IPS DF 4.7 (cell line): ENCODE measurements around the gene ZBTB47.

Experiments
- DNase-seq: peaks from one replicate; pipeline ENCODE4 v3.0.0-alpha.2; 2013; ENCODE audit warnings: low spot score; ENCODE audit errors: extremely low read depth

ZBTB47 gene

DNA sequence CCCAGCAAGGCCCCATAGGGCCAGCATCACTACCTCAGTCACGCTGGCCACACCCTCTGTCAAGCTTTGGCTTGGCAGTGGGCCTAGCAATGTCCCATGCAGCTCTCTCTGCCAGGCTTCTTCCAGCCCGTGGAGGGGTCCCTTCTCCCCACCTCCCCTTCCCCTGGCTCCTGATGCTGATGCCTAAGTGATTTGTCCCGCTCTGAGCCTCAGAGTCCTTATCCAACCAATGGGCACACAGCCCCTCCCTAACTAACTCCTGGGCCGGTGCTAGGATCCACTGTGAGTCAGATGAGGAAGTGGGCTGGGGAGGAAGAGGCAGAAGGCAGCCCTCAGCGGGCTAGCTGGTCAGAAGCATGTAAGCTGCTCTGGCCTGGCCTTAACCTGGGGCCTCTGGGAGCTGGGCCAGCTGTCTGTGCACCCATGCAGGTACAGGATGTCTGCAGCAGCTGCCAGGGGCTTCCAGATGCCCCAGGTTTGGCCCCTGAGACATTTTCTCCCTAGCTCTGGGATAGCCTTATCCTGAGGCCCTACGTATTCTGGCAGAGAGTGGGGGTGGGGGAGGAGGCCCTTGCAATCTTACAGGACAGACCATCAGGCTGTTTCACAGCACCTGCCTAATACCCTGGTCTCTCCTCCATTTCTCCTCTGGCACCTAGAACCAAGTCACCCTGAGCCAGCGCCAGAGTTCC lies 740 bp upstream of the ZBTB47 start:
- DNase-seq: no peak

DNA sequence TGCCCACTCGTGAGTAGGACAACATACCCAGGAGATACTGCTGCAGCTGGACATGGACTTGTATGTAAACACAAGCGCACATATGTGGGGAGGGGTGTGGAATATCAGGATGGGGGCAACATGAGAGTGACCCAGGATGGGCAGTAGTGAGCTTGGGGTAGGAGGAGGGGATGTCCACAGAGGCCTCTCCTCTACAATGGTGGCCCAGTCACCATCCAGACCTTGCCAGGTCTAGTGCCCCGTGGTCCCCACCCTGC lies 266 bp upstream of the ZBTB47 start:
- no peak for DNase-seq

DNA sequence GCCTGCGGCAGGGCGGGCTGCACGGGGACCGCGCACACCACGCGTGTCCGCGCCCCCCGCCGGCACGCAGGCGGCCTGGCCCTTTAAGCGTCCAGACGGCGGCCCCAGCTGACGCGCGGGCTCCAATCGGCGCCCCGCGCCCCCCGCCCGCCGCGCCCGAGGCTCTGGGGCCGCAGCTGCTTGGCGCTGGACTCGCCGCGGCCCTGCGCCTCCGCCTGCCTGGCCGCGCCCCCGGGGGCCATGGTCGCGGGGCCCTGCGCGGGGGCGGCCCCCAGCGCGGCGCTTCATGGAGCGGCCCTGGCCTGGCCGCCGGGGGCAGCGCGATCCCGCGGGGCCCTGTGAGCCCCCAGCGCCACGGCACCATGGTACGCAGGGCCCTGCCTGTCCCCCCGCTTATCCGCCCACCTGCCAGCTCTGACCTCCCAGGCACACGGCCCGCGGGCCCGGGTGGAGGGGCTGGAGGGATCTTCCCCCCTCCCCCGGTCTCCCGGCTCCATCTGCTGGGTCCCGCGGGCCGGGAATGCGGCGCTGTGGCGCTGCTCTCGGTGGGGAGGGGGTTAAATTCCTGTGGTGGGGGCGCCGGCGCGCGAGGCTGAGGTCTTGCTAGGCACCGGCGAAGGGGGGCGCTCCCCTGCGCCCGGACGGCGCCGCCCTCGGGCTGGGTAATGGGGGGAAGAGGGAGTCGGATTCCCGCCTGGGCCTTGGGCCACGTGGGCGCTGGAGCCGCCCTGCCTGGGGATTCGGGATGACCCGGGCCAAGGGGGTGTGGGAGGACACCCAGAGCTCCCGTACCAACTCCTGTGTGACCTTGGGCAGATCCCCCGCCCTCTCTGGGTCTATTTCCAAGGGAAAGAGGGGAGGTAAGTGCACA lies 1.1 kb downstream of the ZBTB47 start:
- no peak for DNase-seq

DNA sequence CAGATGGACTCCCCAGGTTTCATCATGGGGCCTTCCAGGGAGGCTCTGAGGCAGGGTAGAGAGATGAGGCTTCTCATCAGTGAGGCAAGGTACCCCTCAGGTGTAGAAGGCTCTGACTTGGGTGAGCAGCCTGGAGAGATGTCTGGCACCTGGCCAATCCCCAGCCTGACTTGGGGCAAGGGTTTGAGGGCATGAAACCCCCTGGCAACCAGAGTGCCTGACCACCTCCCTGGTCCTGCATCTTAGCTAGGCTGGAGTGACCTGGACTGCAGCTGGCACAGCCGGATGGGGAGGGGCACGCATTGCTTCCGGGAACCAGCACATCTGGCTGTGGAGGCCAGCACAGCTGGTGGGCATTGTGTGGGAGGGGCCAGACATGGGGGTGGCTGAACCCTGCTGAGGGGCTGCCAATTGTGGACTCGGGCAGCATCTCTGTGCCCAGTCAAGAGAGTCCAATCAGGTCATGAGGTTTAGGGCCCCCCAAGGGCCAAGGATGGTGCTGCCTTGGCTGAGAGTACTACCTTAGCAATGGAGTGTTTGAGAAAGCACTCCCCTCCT lies 1.9 kb downstream of the ZBTB47 start:
- no peak for DNase-seq

DNA sequence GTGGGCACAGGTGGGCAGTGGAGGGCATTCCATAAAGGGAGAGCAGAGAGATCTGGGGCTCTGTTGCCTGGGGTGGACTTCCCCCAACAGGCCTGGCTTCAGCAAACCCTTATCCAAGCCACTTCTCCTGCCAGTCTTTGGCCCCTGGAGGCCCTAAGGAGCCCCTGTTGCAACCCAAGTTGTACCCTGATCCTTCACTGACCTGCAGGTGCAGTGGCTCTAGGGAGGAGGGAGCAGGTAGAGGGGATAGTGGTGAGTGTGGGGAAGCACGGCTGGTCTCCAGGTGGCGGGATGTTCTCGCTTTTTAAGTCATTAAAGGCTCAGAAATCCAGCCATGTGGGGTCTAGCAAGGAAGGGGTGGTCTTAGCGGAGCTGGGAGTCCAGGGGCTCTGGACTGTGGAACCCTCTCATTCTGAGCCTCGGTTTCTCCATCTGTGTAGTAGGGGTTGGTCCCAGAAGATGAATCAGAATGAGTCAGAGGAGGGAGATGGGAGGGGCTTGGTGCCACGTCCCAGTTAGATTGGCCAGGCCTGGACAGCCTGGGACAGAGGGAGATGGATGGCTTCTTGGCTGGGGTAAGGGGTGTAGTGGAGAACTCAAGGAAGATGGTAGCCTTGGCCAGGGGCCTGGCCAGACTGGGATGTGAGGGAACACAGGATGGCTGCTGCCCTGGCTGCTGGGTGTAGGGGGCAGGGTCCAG lies 2.6 kb downstream of the ZBTB47 start:
- no peak for DNase-seq

DNA sequence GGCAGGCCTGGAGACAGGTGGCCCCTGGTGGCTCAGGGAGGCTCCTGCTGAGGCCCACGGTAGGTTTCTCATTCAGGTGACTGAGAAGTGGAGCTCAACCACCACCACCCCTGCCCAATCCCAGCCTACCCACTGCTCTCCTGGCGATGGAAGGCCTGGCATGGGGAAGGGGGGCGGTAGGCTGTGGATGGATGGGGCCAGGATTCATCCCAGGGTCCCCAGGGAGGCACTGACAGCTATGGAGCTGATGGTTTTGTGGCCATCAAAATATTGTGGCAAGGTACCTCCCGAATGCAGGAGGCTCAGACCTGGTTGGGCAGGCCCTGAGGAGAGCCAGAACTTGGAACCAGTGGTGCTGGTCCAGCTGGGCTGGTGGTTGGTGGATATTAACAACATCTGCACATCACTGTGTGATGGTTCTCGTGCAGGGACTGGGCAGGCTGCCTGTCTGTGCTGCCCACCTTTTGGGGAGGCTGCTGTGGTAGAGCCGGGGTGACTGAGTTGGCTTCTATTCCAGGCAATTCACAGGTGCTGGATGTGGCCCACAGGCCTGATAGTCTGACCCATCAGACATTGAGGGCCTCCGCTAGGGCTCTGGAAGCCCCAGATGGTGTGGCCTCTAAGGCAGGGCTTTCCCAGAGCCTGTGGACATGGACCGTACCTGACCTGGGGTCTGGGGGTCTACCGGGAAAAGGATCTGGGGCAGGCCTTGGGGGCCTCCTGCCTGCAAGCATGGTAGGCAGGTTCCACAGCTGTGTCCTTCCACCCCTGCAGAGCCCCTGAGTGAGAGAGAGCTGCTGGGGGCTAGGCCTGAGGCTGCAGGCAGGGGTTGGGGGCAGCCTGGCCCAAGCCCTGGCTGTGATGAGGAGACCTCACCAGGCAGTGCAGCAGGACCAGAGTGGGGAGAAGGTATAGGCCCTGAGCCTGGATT lies 3.4 kb downstream of the ZBTB47 start:
- DNase-seq: no peak

DNA sequence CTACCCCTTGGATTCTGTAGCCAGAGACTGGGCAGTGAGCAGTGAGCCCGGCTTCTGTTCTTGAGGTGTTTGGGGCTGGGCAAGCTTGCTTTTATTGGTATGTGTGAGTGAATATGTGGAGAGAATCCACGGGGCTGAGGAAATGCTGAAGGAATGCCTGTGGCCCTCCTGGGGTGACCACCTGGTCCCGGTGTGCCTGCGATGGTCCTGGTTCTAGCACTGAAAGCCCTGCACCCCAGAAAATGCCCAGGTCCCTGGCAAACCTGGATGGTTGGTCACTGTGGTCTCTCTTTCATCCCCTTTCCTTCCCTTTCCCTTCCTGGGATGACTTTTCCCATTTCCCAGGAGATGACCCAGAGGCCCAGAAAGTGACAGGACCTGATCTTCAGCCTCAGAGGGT lies 4.2 kb downstream of the ZBTB47 start:
- no peak for DNase-seq

DNA sequence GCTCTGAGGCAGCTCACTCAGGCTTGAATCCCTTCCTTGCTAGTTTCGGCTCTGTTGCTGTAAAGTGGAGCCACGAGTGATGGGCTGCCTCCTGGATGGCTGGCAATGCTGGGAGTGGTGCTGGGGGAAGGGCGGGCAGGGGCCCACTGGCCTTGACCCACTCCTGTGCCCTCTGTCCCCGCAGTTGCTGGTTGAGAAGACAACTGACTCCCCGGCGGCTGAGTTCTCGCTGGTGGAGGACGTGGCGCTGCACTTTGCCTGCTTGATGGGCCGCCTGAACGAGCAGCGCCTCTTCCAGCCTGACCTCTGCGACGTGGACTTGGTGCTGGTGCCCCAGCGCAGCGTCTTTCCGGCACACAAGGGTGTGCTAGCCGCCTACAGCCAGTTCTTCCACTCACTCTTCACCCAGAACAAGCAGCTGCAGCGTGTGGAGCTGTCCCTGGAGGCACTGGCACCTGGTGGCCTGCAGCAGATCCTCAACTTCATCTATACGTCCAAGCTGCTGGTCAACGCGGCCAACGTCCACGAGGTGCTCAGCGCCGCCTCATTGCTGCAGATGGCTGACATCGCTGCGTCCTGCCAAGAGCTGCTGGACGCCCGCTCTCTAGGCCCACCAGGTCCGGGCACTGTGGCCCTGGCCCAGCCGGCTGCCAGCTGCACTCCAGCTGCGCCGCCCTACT lies 4.7 kb downstream of the ZBTB47 start:
- DNase-seq: no peak

DNA sequence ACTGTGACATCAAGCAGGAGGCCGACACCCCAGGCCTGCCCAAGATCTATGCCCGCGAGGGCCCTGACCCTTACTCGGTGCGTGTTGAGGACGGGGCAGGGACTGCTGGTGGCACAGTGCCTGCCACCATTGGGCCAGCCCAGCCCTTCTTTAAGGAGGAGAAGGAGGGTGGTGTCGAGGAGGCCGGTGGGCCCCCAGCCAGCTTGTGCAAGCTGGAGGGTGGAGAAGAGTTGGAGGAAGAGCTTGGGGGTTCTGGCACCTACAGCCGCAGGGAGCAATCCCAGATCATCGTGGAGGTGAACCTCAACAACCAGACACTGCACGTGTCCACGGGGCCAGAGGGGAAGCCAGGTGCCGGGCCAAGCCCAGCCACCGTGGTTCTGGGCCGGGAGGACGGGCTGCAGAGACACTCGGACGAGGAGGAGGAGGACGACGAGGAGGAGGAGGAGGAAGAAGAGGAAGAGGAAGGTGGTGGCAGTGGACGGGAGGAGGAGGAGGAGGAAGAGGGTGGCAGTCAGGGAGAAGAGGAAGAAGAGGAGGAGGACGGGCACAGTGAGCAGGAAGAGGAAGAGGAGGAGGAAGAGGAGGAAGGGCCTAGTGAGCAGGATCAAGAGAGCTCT lies 5.4 kb downstream of the ZBTB47 start:
- no peak for DNase-seq

DNA sequence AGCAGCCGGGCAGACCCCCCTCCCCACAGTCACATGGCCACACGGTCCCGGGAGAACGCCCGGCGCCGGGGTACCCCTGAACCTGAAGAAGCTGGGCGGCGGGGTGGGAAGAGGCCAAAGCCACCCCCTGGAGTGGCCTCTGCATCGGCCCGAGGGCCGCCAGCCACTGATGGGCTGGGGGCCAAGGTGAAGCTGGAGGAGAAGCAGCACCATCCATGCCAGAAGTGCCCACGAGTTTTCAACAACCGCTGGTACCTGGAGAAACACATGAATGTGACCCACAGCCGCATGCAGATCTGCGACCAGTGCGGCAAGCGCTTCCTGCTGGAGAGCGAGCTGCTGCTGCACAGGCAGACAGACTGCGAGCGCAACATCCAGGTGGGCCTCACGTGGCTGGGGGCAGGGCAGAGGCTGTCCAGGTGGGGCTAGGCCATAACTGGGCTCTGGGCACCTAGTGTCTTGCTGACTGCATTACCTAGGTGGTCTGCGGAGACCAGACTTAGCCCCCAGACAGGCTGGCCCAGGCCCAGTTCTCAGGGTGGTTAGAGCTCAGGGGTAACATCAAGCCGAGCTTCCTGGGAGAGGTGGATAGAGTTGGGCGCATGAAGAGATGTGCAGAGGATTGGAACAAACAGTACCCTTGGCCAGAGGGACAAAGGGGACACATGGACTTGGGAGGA lies 6.1 kb downstream of the ZBTB47 start:
- no peak for DNase-seq

DNA sequence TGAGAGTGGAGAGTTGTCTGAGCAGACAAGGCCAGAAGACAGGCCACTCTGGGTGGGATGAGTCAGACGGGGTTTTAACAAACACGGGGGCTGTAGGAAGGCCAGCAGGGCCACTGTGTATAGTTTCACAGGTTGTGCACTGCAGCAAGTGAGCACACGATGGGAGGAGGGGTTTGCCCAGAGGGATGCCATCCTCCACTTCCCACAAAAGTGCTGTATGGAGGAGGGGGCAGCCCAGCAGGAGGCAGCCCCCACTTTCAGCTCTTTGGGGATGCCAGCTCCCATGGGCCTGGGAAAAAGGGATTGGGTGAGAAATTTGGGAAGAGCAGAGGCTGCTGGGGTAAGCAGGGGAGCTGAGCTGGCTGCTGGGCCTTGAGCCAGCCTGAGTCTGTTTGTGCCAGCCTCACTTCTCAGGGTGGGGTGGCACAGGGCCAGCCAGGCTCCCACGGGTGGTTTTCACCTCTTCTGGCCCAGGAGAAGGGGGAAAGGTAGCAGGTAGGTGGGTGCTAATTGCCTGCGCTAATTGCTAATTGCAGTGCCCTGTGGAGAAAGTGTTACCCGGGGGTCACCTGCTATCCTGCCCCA lies 6.7 kb downstream of the ZBTB47 start:
- DNase-seq: no peak

DNA sequence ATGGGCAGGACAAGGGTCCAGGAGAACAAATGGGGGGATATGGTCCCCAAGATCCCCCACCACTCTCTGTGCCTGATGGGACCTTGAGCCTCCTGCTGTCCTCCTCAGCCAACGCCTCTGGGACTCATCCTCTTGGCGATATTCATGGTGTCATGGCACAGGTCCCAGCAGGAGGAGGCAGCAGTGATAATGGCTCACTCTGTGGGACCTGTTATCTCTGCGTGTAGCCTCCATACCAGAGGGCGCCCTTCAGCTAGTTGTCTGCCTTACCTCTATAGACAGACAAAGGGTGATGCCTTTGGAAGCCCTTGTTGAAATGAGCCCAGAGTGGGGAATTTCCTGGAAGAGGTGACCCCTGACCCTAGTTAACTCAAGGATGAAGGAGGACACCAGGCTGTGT lies 7.4 kb downstream of the ZBTB47 start:
- no peak for DNase-seq

DNA sequence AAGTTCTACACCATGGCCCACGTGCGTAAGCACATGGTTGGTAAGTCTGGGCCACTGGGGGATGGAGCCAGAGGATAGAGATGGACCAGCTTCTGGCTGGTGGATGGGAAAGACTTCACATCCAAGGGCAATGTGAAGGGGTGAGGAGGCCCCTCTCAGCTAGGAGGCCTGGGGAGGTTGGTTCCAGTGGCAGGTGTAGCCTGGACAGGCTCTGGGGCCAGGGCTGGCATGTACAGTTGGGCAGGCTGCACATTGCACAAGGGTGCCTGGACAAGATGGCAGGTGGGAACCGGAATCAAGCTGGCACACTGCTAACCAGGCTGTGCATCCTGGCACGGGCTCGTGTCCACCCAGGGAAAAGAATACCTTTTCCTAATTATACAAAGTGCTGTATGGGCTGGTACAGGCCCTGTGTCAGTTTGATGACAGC lies 8.1 kb downstream of the ZBTB47 start:
- DNase-seq: no peak

DNA sequence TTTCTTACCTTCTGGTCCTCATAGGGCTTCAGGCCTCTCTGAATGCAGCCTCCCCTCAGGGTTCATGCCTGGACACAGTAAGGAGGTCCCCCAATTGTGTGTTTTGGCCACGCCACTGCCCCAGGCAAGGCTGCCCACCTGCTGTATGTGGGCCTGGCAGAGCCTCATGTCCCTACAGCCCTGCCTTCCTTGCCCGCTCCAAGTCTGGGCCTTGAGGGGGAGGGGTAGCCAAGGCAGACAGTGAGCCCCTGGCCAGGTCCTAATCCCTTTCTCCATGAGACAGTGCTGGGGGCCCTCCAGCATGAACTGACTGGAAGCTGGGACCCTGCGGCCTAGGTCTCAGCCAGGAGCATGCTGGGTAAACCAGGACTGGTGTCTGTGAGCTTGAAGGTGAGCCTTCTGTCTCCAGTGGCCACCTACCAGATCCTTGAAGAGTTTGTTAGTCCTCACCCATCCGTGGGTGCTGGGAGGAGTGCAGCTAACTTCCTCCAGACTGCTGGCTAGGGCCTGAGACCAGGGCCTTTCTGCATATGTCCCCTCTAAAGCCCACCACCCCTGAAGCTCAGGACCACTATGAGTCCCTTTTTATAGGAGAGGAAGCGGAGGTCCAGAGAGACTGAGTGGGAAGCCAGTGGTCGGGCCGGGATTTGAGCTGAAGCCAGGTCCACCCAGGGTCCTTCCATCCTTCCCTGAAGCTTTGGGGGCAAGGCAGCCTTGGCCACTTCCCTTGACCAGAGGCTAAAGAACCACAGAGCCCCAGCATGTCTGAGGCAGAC lies 8.7 kb downstream of the ZBTB47 start:
- no peak for DNase-seq

DNA sequence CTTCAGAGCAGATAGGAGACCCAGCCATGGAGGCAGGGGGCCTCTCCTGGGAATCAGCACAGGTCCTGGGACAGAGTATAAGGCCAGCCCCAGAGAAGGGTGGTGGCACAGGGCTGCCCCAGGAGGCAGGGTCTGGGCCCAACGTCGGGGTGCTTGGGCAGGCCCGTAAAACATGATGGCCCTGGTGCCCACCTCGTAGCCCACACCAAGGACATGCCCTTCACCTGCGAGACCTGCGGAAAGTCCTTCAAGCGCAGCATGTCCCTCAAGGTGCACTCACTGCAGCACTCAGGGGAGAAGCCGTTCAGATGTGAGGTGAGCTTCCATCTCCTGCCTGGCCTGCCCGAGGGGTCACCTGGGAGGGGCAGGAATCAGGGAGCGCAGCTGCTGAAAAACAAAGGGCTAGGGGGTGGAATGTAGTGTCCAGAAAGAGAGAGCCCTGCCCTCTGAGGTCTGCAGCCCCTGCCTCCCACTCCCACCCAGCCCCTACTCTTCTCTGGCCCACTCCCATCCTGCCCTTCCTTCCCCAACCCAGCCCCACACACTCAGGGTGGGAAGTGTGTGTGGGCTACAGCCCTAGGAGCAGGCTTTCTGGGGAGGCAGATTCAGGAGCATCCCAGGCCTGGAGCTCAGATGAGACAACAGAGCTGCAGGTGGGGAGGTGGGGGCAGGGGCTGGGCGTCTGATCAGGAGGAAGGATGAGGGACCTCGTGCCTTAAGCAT lies 9.5 kb downstream of the ZBTB47 start:
- DNase-seq: no peak

DNA sequence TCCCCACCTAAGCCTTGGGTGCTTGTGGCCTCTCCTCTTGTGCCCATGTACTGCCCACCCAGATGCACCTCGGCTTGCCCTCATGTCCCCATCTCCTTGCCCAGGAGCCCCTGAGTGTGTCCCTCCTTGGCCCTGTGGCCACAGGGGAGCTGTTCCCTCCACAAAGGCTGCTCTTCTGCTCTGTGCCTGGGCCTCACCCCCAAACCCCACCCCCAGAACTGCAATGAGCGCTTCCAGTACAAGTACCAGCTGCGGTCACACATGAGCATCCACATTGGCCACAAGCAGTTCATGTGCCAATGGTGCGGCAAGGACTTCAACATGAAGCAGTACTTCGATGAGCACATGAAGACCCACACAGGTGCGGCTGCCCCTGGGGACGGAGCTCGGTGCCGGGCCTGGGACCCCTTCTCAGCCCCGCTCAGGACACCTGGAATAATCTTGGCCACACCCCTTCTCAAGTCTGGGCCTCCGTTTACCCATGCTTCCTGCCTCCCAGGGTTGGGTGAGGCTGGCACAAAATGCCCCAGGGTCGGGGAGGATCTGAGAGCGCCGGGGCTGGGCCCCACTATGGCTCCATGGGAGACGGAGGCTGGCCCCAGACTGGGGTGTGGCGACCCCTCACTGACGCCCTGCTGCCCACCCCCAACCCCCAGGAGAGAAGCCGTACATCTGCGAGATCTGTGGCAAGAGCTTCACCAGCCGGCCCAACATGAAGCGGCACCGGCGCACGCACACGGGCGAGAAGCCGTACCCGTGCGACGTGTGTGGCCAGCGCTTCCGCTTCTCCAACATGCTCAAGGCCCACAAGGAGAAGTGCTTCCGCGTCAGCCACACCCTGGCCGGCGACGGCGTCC lies 10.3 kb downstream of the ZBTB47 start:
- DNase-seq: no peak

DNA sequence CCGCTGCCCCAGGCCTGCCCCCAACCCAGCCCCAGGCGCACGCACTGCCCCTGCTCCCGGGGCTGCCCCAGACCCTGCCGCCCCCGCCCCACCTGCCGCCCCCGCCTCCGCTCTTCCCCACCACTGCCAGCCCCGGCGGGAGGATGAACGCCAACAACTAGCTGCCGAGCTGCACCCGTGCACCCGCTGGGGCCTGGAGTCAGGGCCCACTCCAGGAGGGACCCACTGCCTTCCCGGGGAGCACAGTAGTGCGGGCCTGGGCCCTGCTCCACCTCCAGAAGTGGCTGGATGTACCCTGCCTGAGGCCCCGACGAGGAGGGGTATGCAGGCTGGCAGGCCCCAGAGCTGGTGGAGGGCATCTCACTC lies 10.9 kb downstream of the ZBTB47 start:
- DNase-seq: no peak
